Lower lobe of right lung (tissue), 2 donors: Measurements from ENCODE around the gene LDLRAD4. TPM values are rescaled to one million over a fixed set of nuclear protein-coding genes. Genes with fewer than 3 reads are reported as not detected.

Experiments used
- ATAC-seq, 2 donors: fragments of 200-7000 bp; cut with Tn5 transposase; one replicate each; pipeline ENCODE4 v1.9.1; 2020 to 2022; ENCODE audit warnings: mild to moderate bottlenecking in 2 of 2, moderate library complexity in 2 of 2
- DNase-seq: peaks from one replicate; pipeline ENCODE4 v3.0.0-alpha.2; 2020
- H3K27ac ChIP-seq: fragments of 200-600 bp; one replicate; pipeline ENCODE4 v1.8.0; 2022
- H3K27me3 ChIP-seq: fragments of 200-600 bp; one replicate; pipeline ENCODE4 v1.8.0; 2022; ENCODE audit warnings: low read depth
- H3K36me3 ChIP-seq: fragments of 200-600 bp; one replicate; pipeline ENCODE4 v1.8.0; 2022; ENCODE audit warnings: mild to moderate bottlenecking
- H3K4me1 ChIP-seq: fragments of 200-600 bp; one replicate; pipeline ENCODE4 v1.8.0; 2022
- H3K4me3 ChIP-seq: fragments of 200-600 bp; one replicate; pipeline ENCODE4 v1.8.0; 2022; ENCODE audit warnings: mild to moderate bottlenecking
- H3K9me3 ChIP-seq: fragments of 200-600 bp; one replicate; pipeline ENCODE4 v1.8.0; 2022
- CTCF ChIP-seq: fragments of 200-600 bp; IDR thresholded peaks from one replicate; pipeline ENCODE4 v1.8.0; 2022; ENCODE audit warnings: antibody characterized with exemption, mild to moderate bottlenecking
- intact Hi-C: fragments of 100-400 bp; cut with DNase I; formaldehyde crosslinking; loops from one replicate; pipeline ENCODE4 v1.11.0; 2022
- total RNA-seq: library from RNA; stranded (reverse); fragmentation: NEBNext Ultra II Directional; extraction: Animal tissue kit (Norgen Biotek cat#: 25700); gene quantifications from one replicate; pipeline ENCODE4 v1.2.1, GENCODE V29; 2021
- donor health status: DM: no; HTN: yes; CAD: no; lungs with severe emphysema.

LDLRAD4 gene
- total RNA-seq, 1 donor from 2014 or later, result 24.6 TPM

GRCh38 chr18:13446024-13446423 is 227.5 kb downstream of the LDLRAD4 start:
- DNase-seq, result no peak
- Histone ChIP-seq H3K9me3 (no peaks in the 10 kb centered on the region), H3K4me1 (peaks cover 10% of the 10 kb centered on the region), H3K27ac (no peak overlapping the region), H3K27me3 (no peaks in the 10 kb centered on the region), H3K36me3 (no peaks in the 10 kb centered on the region), H3K4me3 (no peak overlapping the region)
- intact Hi-C loops, result no loop called here
- TF ChIP-seq CTCF, result no peak
- no peak for ATAC-seq

GRCh38 chr18:13446610-13447461 is 228.3 kb downstream of the LDLRAD4 start:
- Histone ChIP-seq H3K27me3 (no peaks in the 10 kb centered on the region), H3K9me3 (no peaks in the 10 kb centered on the region), H3K27ac (no peak overlapping the region), H3K4me3 (peak overlapping the region; percentile 14), H3K4me1 (peaks cover 18% of the 10 kb centered on the region), H3K36me3 (no peaks in the 10 kb centered on the region)
- ATAC-seq (no peak), DNase-seq (no peak)
- TF ChIP-seq CTCF, result no peak
- intact Hi-C loops, result no loop called here

GRCh38 chr18:13447621-13448334 is 229.2 kb downstream of the LDLRAD4 start:
- DNase-seq (no peak), ATAC-seq (peak in 1 of 2 donors; percentile 27)
- H3K27me3 ChIP-seq, result no peaks in the 10 kb centered on the region
- H3K4me3 ChIP-seq, result peak overlapping the region; percentile 14
- intact Hi-C loops, result no loop called here
- no peaks in the 10 kb centered on the region for H3K9me3 ChIP-seq
- no peak overlapping the region for H3K27ac ChIP-seq
- H3K36me3 ChIP-seq, result no peaks in the 10 kb centered on the region
- TF ChIP-seq CTCF, result no peak
- H3K4me1 ChIP-seq, result peaks cover 25% of the 10 kb centered on the region

GRCh38 chr18:13448335-13448795 is 229.8 kb downstream of the LDLRAD4 start:
- H3K4me1 ChIP-seq, result peaks cover 25% of the 10 kb centered on the region
- no peaks in the 10 kb centered on the region for H3K9me3 ChIP-seq
- no peaks in the 10 kb centered on the region for H3K27me3 ChIP-seq
- ATAC-seq, result no peak
- intact Hi-C loops, result no loop called here
- no peak overlapping the region for H3K4me3 ChIP-seq
- H3K27ac ChIP-seq, result no peak overlapping the region
- DNase-seq, result no peak
- no peak for TF ChIP-seq CTCF
- H3K36me3 ChIP-seq, result no peaks in the 10 kb centered on the region

- no peak for TF ChIP-seq CTCF
- Histone ChIP-seq H3K27me3 (no peaks in the 10 kb centered on the region), H3K36me3 (no peaks in the 10 kb centered on the region), H3K9me3 (no peaks in the 10 kb centered on the region), H3K4me1 (peaks cover 25% of the 10 kb centered on the region), H3K27ac (no peak overlapping the region), H3K4me3 (no peak overlapping the region)
- ATAC-seq (no peak), DNase-seq (no peak)
- intact Hi-C loops, result no loop called here
Measured at GRCh38 chr18:13449651-13450050, 231.1 kb downstream of the LDLRAD4 start.
